HG03280 (cell line): ENCODE measurements around the gene KLF13.
"Not testable (repeated sequence)": the region's sequence is repeated elsewhere in the genome, so short reads cannot be mapped to it uniquely, and the experiment has no call there.

Experiments
- ATAC-seq: cut with Tn5 transposase; IDR thresholded peaks from one replicate; pipeline ENCODE4 v1.9.1; 2021; ENCODE audit warnings: mild to moderate bottlenecking, moderate library complexity; ENCODE audit not compliant: unreplicated experiment

Gene KLF13

GRCh38 chr15:31344266-31344665 lies 17.6 kb downstream of the KLF13 start:
- ATAC-seq, result no peak

- no peak for ATAC-seq
These were observed 18.4 kb downstream of the KLF13 start for GRCh38 chr15:31344823-31345605.

GRCh38 chr15:31345606-31346366 lies 19.2 kb downstream of the KLF13 start:
- peak; percentile 28 for ATAC-seq

- ATAC-seq, result peak; percentile 41
These were observed 19.9 kb downstream of the KLF13 start for GRCh38 chr15:31346367-31347066.

GRCh38 chr15:31347067-31347975 lies 20.7 kb downstream of the KLF13 start:
- no peak for ATAC-seq

- no peak for ATAC-seq
These were observed 21.6 kb downstream of the KLF13 start for GRCh38 chr15:31347981-31348803.

GRCh38 chr15:31349233-31350141 lies 22.9 kb downstream of the KLF13 start:
- no peak for ATAC-seq

GRCh38 chr15:31350771-31351170 lies 24.1 kb downstream of the KLF13 start:
- ATAC-seq, result no peak

GRCh38 chr15:31352339-31352751 lies 25.7 kb downstream of the KLF13 start:
- ATAC-seq, result no peak

- peak; percentile 55 for ATAC-seq
These were observed 26.5 kb downstream of the KLF13 start for GRCh38 chr15:31352911-31353811.

GRCh38 chr15:31353931-31354330 lies 27.3 kb downstream of the KLF13 start:
- no peak for ATAC-seq

GRCh38 chr15:31356097-31356496 lies 29.5 kb downstream of the KLF13 start:
- ATAC-seq, result not testable (repeated sequence)

GRCh38 chr15:31357148-31357547 lies 30.5 kb downstream of the KLF13 start:
- ATAC-seq, result no peak

- ATAC-seq, result no peak
These were observed 31.5 kb downstream of the KLF13 start for GRCh38 chr15:31358163-31358562.

GRCh38 chr15:31358957-31359701 lies 32.5 kb downstream of the KLF13 start:
- no peak for ATAC-seq

GRCh38 chr15:31359702-31360111 lies 33.1 kb downstream of the KLF13 start:
- ATAC-seq, result no peak

- ATAC-seq, result no peak
These were observed 33.5 kb downstream of the KLF13 start for GRCh38 chr15:31360158-31360561.
